ENCODE measurements around the gene FARP1.

Gene FARP1

GRCh38 chr13:98475522-98475921 is 332.6 kb downstream of the FARP1 start:
- peak in 1 of 2 donors; percentile 42 for DNase-seq

- peak; percentile 39 to 57 for DNase-seq
Observed at GRCh38 chr13:98476106-98476505, 333.2 kb downstream of the FARP1 start.

DNA sequence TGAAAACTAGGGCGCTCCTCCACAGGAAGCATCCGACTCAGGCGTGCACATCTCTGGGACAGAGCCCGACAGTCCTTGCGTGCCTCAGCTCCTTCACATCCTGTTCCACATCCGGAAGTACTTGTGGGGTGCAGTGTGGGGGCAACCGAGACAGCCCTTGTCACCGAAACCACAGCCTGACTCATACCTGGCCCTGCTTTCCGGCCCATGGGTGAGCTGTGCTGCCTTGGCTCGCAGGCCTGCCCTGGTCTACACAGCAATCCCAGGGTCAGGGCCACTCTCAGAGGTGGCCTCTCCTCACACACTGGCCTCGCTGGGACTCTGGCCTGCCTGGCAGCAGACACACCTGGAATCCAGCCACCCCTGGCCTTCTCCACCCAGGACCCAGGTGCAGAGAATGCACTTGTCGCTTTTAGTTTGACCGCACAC is 333.7 kb downstream of the FARP1 start:
- DNase-seq, result peak; percentile 84 to 86

GRCh38 chr13:98478189-98479129 is 335.6 kb downstream of the FARP1 start:
- DNase-seq, result peak in 1 of 2 donors; percentile 21

GRCh38 chr13:98479496-98480003 is 336.7 kb downstream of the FARP1 start:
- DNase-seq, result no peak

- no peak for DNase-seq
Observed at GRCh38 chr13:98480915-98481877, 338.3 kb downstream of the FARP1 start.

DNA sequence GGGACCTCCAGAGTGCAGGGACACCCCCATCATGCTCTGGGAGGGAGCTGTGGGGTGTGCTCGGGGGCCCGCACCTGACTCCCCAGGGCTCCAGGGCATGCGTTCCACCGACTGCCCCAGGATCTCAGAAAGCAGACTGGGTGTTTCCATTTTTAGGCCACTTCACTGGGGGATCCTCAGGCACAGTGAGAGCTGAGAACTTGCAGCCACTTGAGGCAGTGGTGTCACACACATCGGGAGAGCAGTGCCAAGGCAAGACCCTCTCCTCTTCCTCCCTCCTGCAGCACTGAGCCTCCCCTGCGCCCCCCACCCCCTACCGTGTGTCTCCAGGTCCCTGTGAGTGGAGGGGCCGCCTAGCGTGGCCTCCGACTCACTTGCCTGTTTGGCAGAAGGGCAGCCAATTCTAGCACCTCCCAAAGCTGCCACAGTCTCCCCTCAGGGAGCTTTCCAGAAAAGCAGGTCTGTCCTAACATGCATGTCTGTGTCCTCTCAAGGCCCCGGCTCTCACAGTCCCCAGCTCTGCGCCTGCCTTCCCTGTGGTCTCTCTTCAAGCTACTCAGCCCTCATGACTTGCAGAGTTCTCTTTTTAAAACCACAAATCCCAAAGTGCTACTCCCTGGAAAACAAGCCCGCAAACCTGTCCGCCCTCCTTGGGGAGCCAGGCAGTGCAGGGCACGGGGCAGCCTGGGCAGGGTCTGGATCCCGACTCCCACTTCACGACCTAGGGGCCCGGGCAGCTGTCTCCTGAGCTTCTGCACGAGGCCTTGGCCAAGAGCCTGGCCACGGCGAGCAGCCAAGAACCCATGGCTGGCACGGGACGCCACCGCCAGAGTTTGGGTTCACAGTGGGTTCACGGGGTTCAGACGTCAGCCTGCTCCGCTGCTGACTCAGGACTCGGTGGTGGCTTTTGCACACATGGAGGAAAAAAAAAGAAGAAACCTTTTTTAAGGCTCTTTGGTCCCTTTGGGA is 339.9 kb downstream of the FARP1 start:
- DNase-seq, result no peak

DNA sequence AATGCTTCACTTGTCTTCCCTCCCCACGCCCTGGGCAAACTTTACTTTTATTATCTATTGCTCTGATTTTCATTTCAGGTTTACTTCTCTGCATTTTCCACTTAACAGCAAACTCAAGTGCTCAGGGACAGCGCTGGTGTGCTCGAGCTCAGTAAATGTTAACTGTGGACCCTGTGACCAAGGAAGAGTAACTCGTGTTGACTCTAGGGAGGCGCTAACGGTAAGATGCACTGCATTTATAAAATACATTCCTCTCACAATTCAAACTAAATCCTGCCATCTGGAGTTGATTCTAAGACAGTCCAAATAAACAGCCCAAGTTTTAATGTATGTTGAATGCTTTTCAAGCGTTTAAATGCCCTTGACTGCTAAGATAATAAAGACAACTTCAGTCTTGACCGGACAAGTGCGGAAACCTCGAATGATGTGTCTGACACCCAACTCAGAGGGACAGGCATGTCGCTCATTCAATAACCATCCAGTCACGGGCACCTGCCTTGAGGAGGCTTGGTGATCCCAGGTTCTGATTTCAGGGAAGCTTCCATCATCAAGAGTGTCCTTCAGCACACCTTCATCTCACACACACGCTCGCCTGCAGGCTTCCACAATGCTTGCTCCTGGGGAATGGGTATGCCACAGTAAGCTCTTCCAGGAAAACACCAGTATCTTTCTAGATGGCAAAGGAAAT is 340.9 kb downstream of the FARP1 start:
- no peak for DNase-seq

DNA sequence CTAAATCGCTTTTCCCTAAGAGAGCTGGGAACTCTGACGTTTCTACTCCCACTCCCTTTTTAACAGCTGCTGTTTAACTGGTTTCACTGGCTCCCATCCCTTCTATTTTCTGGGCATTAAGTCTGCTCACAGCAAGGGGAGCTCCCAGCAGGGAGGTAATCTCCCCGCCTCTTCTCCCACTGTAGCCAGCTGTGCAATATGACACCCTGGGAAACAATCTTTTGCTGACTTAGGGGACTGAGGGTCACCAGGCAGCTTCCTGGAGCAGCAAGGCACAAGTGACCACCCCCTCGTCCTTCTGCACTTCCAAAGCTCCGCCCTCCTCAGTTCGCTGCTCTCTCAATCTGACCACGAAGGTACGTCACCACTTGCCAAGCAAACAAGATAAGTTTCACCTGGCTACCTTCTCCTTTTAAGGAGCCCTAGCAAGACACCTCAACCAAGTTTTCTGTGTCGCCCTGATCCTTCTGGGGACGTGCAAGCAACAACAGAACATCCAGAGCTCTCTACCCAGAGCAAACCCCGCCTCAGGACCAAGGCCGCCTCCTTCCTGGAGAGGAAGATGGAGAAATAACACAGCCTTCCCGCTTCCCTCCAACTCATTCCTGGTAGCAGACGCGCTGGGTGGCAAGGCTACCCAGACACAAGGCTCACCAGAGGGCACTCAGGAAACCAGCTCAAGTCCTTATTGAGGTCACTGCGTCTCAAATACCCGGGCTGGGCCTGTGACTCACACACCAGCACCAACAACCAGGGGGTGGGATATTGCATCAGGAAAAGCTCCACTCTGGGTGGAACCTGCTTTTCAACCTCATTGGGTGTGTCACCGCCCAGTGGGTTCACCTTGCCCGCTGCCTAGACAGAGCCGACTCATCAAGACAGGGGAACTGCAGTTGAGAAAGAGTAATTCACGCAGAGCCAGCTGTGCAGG is 341.7 kb downstream of the FARP1 start:
- DNase-seq, result peak; percentile 60 to 83

DNA sequence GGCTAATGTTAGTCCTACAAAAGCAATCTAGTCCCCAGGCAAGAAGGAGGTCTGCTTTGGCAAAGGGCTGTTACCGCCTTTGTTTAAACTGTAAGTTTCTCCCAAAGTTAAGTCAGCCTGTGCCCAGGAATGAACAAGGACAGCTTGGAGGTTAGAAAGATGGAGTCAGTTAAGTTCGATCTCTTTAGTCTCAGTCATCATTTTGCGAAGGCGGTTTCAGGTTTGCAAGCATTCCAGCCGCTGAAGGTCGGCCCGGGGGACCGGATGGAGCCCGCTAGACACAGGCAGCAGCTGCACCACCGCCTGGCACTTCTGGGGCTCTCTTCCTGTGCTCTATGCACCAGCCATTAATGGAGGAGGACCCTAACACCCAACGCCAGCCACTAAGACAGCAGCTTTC is 342.7 kb downstream of the FARP1 start:
- no peak for DNase-seq

DNA sequence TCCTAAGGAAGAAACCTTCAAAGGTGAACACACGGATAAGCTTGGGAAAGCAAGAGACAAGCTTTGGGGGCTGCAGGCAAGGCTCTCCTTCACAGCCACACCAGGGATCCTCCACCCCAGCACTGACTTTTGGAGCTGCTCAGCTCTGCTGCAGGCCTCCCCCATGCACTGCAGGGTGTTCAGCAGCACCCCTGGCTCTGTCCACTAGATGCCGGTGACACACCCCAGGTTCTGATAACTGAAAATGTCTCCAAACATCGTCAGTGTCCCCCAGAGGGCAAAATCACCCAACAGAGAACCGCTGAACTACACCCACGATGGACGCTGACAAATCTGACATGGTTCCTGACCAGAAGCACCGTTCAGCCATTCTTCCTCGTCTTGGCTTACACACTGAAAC is 343.5 kb downstream of the FARP1 start:
- DNase-seq, result no peak

GRCh38 chr13:98487016-98487415 is 344.1 kb downstream of the FARP1 start:
- no peak for DNase-seq

DNA sequence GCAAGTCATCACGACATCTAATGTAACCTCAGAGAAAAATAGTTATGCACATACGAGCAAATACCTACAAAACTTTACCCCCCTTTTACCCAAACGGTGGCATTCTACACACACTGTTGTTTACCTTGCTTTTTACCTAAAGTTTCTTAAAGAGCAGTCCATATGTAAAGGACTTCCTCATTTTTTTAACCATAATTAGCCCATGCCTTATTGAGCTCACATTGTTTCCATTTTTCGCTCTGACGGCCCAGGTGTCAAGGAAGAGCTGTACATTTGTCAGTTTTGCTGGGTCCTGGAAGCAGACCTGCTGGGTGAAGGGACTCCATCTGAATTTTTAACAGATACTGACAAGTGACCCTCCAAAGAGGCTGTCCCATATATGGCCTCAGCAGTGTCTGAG is 344.6 kb downstream of the FARP1 start:
- no peak for DNase-seq

DNA sequence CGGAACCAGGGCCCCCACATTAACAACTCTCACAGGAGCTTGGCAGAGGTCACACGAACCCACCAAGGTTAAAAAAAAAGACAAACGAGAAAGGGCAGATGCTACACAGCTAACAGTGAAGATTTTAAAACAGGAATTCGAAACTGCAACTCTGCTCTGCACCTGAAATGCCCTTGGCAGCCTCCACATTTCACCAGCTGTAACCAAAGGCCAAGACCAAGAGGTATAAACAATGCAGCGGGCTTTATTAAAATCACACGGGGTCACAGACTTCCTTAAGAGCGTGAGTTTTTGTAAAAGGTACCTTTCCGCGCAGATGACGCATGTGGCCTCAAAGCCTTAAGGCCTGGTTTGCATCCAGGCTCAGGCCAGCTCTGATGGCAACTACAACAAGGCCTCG is 345.8 kb downstream of the FARP1 start:
- no peak for DNase-seq

DNA sequence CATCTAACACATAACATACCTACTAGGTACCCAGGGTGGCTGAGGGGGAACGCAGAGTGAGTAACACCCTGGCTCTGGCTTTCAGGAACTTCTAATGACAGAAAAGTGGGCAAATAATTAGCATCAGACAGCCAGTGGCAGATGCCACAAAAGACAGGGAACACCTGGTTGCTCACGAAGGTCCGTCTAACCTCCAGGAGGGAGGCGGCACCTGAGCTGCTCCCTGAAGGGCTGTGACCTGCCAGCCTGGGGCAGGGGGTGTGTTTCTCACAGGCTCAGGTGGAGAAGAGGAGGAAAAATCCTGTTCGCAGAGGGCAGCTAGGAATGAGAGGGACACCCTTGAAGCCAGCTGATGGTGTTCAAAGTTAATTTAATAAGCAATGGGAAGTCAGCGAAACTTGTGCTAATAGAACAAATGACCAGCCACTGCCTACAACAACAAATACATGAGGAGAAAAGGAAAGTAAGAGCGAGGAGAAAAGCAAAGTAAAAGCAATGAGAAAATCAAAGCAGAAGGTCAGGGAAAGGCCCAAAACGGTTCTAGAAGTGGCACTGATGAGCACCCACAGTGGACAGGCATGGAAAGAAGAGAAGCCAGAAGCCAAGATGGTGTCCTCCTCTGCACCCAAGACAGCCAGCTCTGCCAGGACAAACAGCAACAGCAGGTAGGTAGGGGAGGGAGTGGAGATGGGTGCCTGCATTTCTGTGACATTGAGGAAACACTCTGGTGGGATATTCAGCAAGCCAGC is 346.7 kb downstream of the FARP1 start:
- DNase-seq, result no peak

DNA sequence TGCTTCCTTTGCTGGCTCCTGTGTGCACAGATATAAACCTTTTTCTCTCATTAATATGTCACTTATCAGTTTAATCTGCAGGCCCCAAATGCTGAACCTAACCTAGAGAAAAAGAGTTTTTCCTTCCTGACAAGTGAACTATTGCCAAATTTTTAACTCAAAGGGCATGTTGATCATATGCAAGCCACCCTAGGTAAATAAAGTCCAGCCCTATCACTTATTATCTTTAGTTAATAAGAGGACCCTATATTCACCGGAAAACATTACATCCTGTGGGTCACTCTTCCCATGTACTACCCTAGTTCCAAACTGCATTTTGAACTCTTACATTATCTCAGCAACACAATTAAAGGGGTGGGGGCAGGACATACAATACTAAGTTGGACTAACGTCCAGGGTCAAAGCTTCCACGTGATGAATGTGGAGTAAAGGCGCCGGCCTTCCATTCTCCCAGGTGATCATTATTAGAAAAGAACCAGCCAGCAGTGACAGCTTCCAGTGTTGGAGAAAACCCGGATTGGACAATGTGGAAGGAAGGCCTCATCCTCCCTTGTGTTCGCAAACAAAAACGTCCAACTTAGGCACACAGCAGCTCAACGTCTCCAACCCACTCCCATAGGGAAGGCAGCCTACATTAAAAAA is 347.4 kb downstream of the FARP1 start:
- DNase-seq, result no peak

DNA sequence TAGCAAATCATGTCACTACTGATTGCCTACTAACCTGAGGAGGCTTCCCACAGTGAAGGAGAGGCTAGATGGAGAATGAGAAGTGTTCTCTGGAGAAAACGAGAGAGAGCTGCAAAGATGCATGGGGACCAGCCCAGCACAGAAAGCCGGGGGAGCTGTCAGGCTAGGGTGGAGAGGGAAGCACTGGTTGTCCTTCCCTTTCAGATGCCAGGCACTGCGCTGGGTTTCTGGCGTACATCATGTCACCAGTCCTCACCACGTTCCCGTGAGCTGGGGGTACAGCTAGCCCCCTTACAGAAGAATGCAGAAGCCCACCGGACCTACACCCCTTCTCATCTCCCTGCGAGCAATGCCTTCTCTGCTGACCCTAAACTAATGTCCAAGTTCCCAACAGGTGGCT is 348.0 kb downstream of the FARP1 start:
- DNase-seq, result no peak

DNA sequence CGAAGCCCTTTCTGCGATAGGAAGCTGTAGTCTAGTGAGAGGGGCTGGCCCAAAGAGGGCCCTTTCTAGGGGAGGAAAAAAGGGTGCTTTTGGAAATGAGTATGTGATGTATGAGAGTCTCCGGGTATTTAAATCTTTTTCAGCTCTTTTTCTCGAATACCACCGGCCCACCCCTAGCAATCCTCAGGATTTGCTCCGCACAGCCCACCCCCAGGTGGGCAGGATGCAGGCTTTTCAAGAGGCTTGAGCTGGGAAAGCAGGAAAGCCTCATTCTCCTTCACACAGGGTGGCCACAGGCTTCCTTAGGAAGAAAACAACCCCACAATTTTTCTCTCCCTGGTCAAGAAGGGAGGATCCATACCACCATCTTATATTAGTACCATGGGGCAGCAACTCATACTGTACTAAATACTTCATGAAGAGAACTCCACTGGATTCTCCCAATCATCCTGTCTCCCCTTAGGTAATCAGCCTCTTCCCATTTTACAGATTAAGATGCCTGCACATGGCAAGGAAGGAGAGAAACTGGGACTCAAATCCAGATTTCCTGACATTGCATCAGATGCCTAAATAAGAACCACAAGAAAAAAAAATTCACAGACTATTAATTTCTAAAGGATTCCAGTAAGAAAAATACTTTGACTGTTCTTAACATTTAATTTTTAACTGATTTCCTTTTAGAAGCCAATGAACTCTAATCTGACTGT is 349.6 kb downstream of the FARP1 start:
- no peak for DNase-seq
